Activated CD4-positive, alpha-beta T cell treated with anti-CD3 and anti-CD28 coated beads for 36 hours (primary cell): ENCODE measurements around the gene SDK1. TPM values are rescaled to one million over a fixed set of nuclear protein-coding genes. Genes with fewer than 3 reads are reported as not detected.

Experiments used
- ATAC-seq: fragments of 200-7000 bp; cut with Tn5 transposase; one replicate; pipeline ENCODE4 v1.10.0; 2021; ENCODE audit warnings: mild to moderate bottlenecking, moderate library complexity
- CTCF ChIA-PET: fragments of 350-600 bp; sonication (Branson Sonifier 250); formaldehyde crosslinking; loops from one replicate; lab custom pipeline; 2021; ENCODE audit warnings: antibody characterized with exemption; lab: Charles Lee
- POLR2A ChIA-PET: fragments of 350-600 bp; sonication (Branson Sonifier 250); formaldehyde crosslinking; loops from one replicate; lab custom pipeline; 2021; ENCODE audit warnings: antibody characterized with exemption, inconsistent platforms; lab: Charles Lee
- DNase-seq: peaks from one replicate; pipeline ENCODE4 v3.0.0-alpha.2; 2020
- H3K27ac Mint-ChIP-seq: one replicate; pipeline ENCODE4 v1.8.0; 2021; ENCODE audit warnings: mixed read lengths
- H3K27me3 Mint-ChIP-seq: one replicate; pipeline ENCODE4 v1.8.0; 2021; ENCODE audit warnings: mixed read lengths
- H3K36me3 Mint-ChIP-seq: one replicate; pipeline ENCODE4 v1.8.0; 2021; ENCODE audit warnings: low read depth, mixed read lengths
- H3K4me1 Mint-ChIP-seq: one replicate; pipeline ENCODE4 v1.8.0; 2021; ENCODE audit warnings: mixed read lengths
- H3K4me3 Mint-ChIP-seq: one replicate; pipeline ENCODE4 v1.8.0; 2021; ENCODE audit warnings: mild to moderate bottlenecking, moderate library complexity, mixed read lengths
- H3K9me3 Mint-ChIP-seq: one replicate; pipeline ENCODE4 v1.8.0; 2021; ENCODE audit warnings: low read depth, mixed read lengths
- intact Hi-C, 2 experiments: fragments of 100-400 bp; cut with DNase I in 1 of 2; cut with micrococcal nuclease in 1 of 2; formaldehyde crosslinking; loops; one replicate each; pipeline versions ENCODE4 v1.14.2 to v1.15.1; 2022 to 2024; cut with DNase I, micrococcal nuclease
- total RNA-seq, 2 experiments: library from RNA; stranded (reverse); gene quantifications; one replicate each; pipeline ENCODE4 v1.2.3, GENCODE V29; 2021

The SDK1 gene
- total RNA-seq, 2 experiments from 2014 or later, result 1.1 to 1.9 TPM

- POLR2A ChIA-PET, result no interaction called here
- intact Hi-C loops, result no loop called here
Measured at GRCh38 chr7:4178916-4179687, 878.0 kb downstream of the SDK1 start.

GRCh38 chr7:4179688-4180380, 878.8 kb downstream of the SDK1 start:
- intact Hi-C loops, result no loop called here
- ATAC-seq (no peak), DNase-seq (no peak)
- Mint-ChIP-seq H3K36me3 (no peaks in the 10 kb centered on the region), H3K4me3 (no peak overlapping the region), H3K4me1 (no peaks in the 10 kb centered on the region), H3K9me3 (no peaks in the 10 kb centered on the region), H3K27ac (no peak overlapping the region), H3K27me3 (no peaks in the 10 kb centered on the region)
- ChIA-PET POLR2A (no interaction called here), CTCF (no interaction called here)

More at GRCh38 chr7:4178916-4179687, 878.0 kb downstream of the SDK1 start:
- H3K9me3 Mint-ChIP-seq, result no peaks in the 10 kb centered on the region
- H3K27me3 Mint-ChIP-seq, result no peaks in the 10 kb centered on the region
- no peak overlapping the region for H3K27ac Mint-ChIP-seq
- CTCF ChIA-PET, result no interaction called here
- DNase-seq, result no peak
- ATAC-seq, result no peak
- no peaks in the 10 kb centered on the region for H3K4me1 Mint-ChIP-seq
- no peak overlapping the region for H3K4me3 Mint-ChIP-seq
- H3K36me3 Mint-ChIP-seq, result no peaks in the 10 kb centered on the region

- H3K27me3 Mint-ChIP-seq, result no peaks in the 10 kb centered on the region
- no peak overlapping the region for H3K27ac Mint-ChIP-seq
- H3K9me3 Mint-ChIP-seq, result no peaks in the 10 kb centered on the region
- intact Hi-C loops, result no loop called here
- H3K4me1 Mint-ChIP-seq, result peaks cover 3% of the 10 kb centered on the region
- no peak for DNase-seq
- H3K4me3 Mint-ChIP-seq, result no peak overlapping the region
- ChIA-PET POLR2A (no interaction called here), CTCF (no interaction called here)
- no peak for ATAC-seq
- no peaks in the 10 kb centered on the region for H3K36me3 Mint-ChIP-seq
Measured at GRCh38 chr7:4181446-4181845, 880.4 kb downstream of the SDK1 start.

GRCh38 chr7:4182605-4183300, 881.7 kb downstream of the SDK1 start:
- DNase-seq, result no peak
- intact Hi-C loops, result no loop called here
- H3K27ac Mint-ChIP-seq, result no peak overlapping the region
- H3K27me3 Mint-ChIP-seq, result no peaks in the 10 kb centered on the region
- H3K4me3 Mint-ChIP-seq, result no peak overlapping the region
- no peak for ATAC-seq
- H3K36me3 Mint-ChIP-seq, result no peaks in the 10 kb centered on the region
- no peaks in the 10 kb centered on the region for H3K9me3 Mint-ChIP-seq
- POLR2A ChIA-PET, result no interaction called here
- H3K4me1 Mint-ChIP-seq, result peaks cover 3% of the 10 kb centered on the region
- CTCF ChIA-PET, result no interaction called here

GRCh38 chr7:4184653-4185052, 883.6 kb downstream of the SDK1 start:
- Mint-ChIP-seq H3K36me3 (no peaks in the 10 kb centered on the region), H3K27ac (no peak overlapping the region), H3K4me3 (no peak overlapping the region), H3K27me3 (no peaks in the 10 kb centered on the region), H3K4me1 (peaks cover 3% of the 10 kb centered on the region), H3K9me3 (no peaks in the 10 kb centered on the region)
- CTCF ChIA-PET, result no interaction called here
- intact Hi-C loops, result no loop called here
- ATAC-seq, result no peak
- no peak for DNase-seq
- POLR2A ChIA-PET, result no interaction called here

DNA sequence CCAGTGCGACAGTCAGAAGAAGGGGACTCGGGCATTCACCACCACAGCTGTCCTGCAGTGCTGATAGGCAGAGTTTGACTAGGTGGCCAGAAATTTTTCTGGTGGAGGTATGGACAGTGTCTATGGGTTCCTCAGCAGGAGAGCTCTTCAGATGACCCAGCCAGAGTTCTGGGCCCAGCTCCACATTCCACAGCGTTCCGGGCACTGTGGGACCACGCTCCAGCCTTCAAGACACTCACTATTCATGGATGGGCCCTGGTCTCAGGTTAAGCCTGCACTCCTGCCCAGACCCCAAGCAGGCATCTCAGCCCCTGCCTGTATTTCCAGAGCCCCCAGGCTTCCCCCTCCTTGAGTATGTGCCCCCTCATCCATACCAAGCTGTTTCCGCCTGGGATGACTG, 884.1 kb downstream of the SDK1 start:
- intact Hi-C loops, result no loop called here
- no peak overlapping the region for H3K4me3 Mint-ChIP-seq
- POLR2A ChIA-PET, result interaction anchor here (0.7 kb wide), 1 partner anchor 40 kb away, joined by 3 read pairs; no protein-coding TSS in a partner anchor
- no peak for ATAC-seq
- no peaks in the 10 kb centered on the region for H3K9me3 Mint-ChIP-seq
- no peak overlapping the region for H3K27ac Mint-ChIP-seq
- peaks cover 3% of the 10 kb centered on the region for H3K4me1 Mint-ChIP-seq
- no peak for DNase-seq
- H3K36me3 Mint-ChIP-seq, result no peaks in the 10 kb centered on the region
- CTCF ChIA-PET, result no interaction called here
- no peaks in the 10 kb centered on the region for H3K27me3 Mint-ChIP-seq

- Mint-ChIP-seq H3K4me1 (peaks cover 3% of the 10 kb centered on the region), H3K36me3 (no peaks in the 10 kb centered on the region), H3K27me3 (no peaks in the 10 kb centered on the region), H3K27ac (no peak overlapping the region), H3K4me3 (no peak overlapping the region), H3K9me3 (no peaks in the 10 kb centered on the region)
- ATAC-seq (no peak), DNase-seq (no peak)
- ChIA-PET POLR2A (interaction anchor here (0.6 to 0.7 kb wide), 2 partner anchors 41 to 1395 kb away, joined by 3 to 9 read pairs; no protein-coding TSS in a partner anchor), CTCF (interaction anchor here (0.6 to 0.7 kb wide), 2 partner anchors 13 to 1188 kb away, joined by 3 to 4 read pairs; no protein-coding TSS in a partner anchor)
- intact Hi-C loops, result no loop called here
Measured at GRCh38 chr7:4185721-4186512, 884.9 kb downstream of the SDK1 start.

GRCh38 chr7:4186513-4186780, 885.4 kb downstream of the SDK1 start:
- POLR2A ChIA-PET, result no interaction called here

GRCh38 chr7:4188651-4189050, 887.6 kb downstream of the SDK1 start:
- Mint-ChIP-seq H3K4me3 (no peak overlapping the region), H3K27ac (no peak overlapping the region), H3K9me3 (no peaks in the 10 kb centered on the region), H3K4me1 (peaks cover 3% of the 10 kb centered on the region), H3K27me3 (no peaks in the 10 kb centered on the region), H3K36me3 (no peaks in the 10 kb centered on the region)
- DNase-seq (no peak), ATAC-seq (no peak)
- intact Hi-C loops, result no loop called here
- ChIA-PET CTCF (interaction anchor here (0.7 to 0.9 kb wide), 2 partner anchors 12 to 18 kb away, joined by 3 read pairs; no protein-coding TSS in a partner anchor), POLR2A (no interaction called here)

More at GRCh38 chr7:4186513-4186780, 885.4 kb downstream of the SDK1 start:
- Mint-ChIP-seq H3K9me3 (no peaks in the 10 kb centered on the region), H3K4me1 (peaks cover 3% of the 10 kb centered on the region), H3K4me3 (no peak overlapping the region), H3K27me3 (no peaks in the 10 kb centered on the region), H3K27ac (no peak overlapping the region), H3K36me3 (no peaks in the 10 kb centered on the region)
- CTCF ChIA-PET, result no interaction called here
- DNase-seq, result no peak
- intact Hi-C loops, result no loop called here
- no peak for ATAC-seq

DNA sequence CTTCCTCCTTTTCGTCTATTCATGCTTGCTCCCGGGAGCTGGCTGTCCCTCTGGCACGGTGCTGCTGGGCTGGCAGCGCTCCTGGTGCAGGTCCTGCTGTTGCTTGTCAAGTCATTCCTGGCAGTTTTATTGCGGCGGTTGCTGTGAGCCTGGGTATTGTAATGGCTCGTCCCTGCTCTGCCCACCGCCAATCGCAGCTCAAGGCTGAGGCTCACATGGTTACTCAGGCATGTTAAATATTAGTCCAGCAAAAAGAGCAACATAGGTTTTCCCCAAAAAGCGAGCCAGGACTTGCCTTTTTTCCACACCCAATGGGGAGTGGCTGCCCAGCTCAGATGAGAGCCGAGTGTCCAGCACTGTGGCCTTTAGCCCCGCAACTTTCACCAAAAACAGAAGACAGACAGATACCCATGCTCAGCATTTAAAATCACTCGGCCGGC, 888.1 kb downstream of the SDK1 start:
- intact Hi-C loops, result no loop called here
- Mint-ChIP-seq H3K36me3 (no peaks in the 10 kb centered on the region), H3K9me3 (no peaks in the 10 kb centered on the region), H3K27me3 (no peaks in the 10 kb centered on the region), H3K4me1 (peaks cover 3% of the 10 kb centered on the region), H3K4me3 (no peak overlapping the region), H3K27ac (no peak overlapping the region)
- ATAC-seq (no peak), DNase-seq (no peak)
- CTCF ChIA-PET, result interaction anchor here (0.7 to 0.9 kb wide), 2 partner anchors 11 to 17 kb away, joined by 3 read pairs; no protein-coding TSS in a partner anchor
- POLR2A ChIA-PET, result no interaction called here
